GM19438 (cell line): Measurements from ENCODE around the gene SESN1.

Experiments used
- ATAC-seq: cut with Tn5 transposase; IDR thresholded peaks from one replicate; pipeline ENCODE4 v1.9.1; 2021; ENCODE audit warnings: low read depth; ENCODE audit not compliant: unreplicated experiment

SESN1 gene

GRCh38 chr6:109033655-109034054 lies 61.0 kb downstream of the SESN1 start:
- no peak for ATAC-seq

- no peak for ATAC-seq
These were observed 63.2 kb downstream of the SESN1 start for GRCh38 chr6:109031416-109031815.

DNA sequence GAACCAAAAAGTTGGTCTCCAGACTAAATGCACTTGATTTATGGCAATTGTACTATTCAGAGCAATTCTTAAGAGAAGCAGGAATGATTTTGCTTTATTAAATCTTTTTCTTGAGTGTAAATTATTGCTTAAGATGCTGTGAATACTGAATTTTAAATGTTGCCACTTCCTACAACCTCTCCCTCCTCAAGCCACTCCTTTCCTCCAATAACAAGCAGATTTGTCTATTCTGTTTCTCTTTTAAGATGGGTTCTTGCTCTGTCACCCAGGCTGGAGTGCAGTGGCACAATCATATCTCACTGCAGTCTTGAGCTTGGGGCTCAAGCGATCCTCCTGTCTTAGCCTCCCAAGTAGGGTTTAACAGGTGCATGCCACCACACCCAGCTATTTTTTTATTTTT lies 65.3 kb downstream of the SESN1 start:
- no peak for ATAC-seq

- ATAC-seq, result no peak
These were observed 66.2 kb downstream of the SESN1 start for GRCh38 chr6:109028439-109028838.

DNA sequence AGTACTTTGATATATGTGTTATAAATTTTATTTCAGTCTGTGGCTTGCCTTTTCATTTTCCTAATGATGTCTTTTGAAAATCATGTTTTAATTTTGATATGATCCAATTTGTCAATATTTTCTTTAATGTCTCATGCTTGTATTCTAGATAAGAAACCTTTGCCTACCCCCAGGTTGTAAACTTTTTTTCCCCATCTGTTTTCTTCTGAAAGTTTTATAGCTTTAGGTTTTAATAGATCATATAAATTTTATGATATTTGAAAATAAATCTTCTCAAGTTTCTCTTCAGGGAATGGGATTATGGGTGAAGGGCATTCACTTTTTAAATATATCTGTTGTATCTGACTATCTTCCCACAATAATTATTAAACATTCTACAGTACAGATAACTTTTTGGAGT lies 66.7 kb downstream of the SESN1 start:
- no peak for ATAC-seq

- no peak for ATAC-seq
These were observed 69.0 kb downstream of the SESN1 start for GRCh38 chr6:109025639-109026038.

DNA sequence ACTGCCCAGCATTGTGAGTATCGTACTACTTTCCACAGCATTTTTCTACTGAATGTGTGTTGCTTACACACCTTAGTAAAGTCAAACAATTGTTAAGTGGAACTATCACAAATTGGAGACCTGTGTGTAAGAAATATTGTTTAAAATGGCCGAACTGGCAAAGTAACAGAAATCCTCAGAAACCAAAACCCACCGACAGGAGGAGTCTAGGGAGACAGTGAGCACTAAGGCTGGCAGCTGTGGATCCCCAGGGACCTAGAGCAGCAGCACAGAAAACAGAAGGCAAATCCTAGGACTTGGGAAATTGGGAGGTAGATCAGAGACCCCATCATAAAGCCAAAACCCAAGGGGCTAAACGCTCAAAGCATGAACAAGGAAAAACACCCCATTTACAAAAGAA lies 69.9 kb downstream of the SESN1 start:
- no peak for ATAC-seq

- ATAC-seq, result no peak
These were observed 70.3 kb downstream of the SESN1 start for GRCh38 chr6:109024368-109024767.

GRCh38 chr6:109023356-109023925 lies 71.2 kb downstream of the SESN1 start:
- ATAC-seq, result no peak

- ATAC-seq, result no peak
These were observed 72.8 kb downstream of the SESN1 start for GRCh38 chr6:109021870-109022269.

GRCh38 chr6:109019911-109020310 lies 74.7 kb downstream of the SESN1 start:
- ATAC-seq, result no peak

DNA sequence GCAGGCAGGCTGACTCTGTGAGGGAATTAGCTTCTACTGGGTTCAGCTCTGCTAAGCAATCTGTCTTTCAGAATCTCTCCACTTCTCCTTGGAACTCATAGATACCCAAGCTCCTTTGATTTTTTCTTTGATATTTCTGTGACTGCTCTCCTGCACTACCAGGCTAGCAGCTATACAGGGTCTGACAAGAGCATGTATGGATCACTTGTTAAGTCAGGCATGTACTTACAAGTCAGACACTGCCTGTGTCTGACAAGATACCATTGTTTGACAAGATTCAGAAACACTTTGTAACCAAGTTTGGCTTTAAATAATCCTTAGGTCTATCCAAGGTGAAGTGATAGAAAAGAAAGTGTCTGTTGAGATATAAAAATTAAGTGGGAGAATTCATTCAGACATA lies 79.5 kb downstream of the SESN1 start:
- no peak for ATAC-seq

GRCh38 chr6:109014606-109015005 lies 80.0 kb downstream of the SESN1 start:
- ATAC-seq, result no peak

DNA sequence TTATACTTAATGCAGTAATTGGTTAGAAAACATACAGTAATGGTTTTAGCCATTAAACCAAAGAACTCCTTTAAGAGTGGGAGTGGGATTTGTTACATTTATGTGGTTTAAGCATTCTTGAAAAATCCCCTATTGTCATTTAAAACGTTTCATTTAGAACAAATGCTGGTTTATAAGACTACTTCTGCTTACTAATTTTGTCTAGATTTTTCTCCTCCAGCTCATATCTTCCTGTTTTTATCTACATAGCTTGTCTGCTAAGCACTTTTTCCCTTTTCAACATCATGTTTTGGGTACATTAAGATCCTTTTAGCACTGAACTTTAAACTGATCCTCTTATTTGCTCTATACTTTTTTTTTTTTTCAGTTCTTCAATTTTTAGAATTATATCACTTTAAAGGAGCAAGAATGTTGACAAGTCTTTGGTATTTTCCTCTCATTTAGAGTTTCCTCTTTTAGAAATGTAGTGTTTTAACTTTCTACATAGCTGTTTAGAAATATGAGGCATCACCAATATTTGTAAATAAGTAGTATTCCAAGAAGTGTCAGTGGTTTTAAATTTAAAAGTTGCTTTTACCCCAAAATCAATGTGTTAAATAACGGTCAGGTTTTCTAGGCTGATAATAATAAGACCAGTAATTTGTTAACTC lies 80.9 kb downstream of the SESN1 start:
- no peak for ATAC-seq

DNA sequence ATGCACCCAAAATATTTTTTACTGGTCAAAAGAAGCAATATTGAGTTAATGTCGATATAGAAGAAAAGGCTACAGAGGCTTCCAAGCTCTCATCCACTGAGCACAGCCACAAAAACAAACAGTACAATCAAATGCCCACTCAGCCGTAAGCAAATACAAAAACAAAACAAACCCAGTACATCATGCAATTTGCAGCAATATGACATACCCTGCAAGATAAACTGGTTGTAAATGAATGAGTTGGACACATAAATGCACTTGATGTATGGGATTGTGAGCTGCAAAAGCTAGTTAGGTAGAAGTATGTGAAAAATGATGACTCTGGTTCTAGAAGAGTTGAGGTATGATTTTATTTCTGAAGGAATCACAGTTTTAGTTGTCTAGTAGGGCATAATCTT lies 83.9 kb downstream of the SESN1 start:
- no peak for ATAC-seq

GRCh38 chr6:109009962-109010704 lies 84.5 kb downstream of the SESN1 start:
- no peak for ATAC-seq

DNA sequence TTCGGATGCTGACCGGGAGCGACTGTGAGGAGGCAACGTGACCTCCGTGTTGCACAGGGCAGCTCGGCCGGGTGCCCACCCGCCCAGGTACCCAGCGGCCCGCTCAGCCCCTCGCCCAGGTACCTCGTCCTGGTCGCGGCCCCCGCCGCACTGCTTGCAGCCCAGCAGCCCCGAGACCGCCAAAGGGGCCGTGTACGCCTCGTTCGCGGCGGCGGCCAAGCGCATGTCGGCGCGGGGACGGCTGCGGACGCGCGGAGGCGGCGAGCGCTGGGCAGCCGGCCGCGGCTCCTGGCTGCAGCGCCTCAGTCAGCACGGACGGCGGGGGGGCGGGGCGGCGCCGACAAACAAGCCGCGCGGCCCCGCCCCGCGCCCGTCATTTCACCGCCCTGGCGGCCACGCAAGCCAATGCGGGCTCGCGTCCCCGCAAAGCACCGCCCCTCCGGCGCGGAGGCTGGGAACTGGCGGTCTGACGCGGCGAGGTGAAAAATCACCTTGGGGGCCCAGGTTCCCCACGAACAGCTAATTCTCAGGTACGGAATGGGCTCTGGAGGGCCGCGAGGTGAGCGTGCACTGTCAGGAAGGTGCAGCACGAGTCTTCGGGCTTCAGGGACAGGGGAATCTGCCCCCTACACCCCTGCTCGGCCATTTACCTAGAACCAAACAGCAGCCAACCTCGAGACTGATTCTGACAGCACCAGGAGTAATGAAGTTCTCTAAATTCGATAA lies 85.2 kb downstream of the SESN1 start:
- ATAC-seq, result peak; percentile 93

- peak; percentile 17 for ATAC-seq
These were observed 86.0 kb downstream of the SESN1 start for GRCh38 chr6:109008537-109009235.

DNA sequence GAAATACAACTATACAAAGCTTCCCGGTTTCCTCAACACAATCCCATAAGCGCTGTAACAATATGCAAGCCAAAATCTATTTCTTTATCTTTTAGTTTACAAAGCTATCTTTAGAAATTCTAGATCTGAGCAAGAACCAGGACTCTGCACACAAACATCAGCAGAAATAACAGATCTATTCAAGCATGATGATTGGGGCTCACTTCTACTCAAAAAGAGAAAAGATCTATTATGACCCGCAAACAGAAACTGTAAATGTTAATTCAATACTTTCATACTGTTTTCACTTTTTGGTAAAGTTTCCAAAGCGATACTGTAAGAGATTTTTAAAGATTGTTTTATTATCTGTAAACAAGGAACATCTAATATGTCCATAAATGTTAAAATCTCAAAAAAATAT lies 86.6 kb downstream of the SESN1 start:
- ATAC-seq, result no peak

DNA sequence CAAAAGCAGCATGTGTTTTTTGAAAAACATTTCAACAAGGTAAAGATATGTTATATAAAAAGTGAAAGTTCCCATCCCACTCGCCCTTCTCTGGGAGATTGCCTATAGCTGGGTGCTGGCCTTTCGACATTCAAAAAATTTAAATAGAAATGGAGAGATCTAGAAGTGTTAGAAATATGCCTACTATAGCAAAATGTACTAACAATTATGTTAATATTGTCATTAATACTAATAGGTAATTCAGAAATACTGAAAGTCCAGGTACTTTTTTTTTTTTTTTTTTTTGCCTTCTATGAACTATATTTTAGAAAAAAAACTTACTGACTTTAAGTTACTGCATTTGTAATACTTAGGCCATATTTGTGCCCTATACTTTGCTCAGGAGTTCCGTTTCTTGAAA lies 87.1 kb downstream of the SESN1 start:
- ATAC-seq, result no peak

GRCh38 chr6:109006818-109007217 lies 87.8 kb downstream of the SESN1 start:
- ATAC-seq, result no peak
